Right hindlimb (tissue), 1 donor: Measurements from ENCODE around the gene EGLN2.
"Not testable (repeated sequence)": the region's sequence is repeated elsewhere in the genome, so short reads cannot be mapped to it uniquely, and the experiment has no call there.

Experiments used
- DNase-seq: peaks from one replicate; pipeline ENCODE4 v3.0.0-alpha.2; 2018

The EGLN2 gene

DNA sequence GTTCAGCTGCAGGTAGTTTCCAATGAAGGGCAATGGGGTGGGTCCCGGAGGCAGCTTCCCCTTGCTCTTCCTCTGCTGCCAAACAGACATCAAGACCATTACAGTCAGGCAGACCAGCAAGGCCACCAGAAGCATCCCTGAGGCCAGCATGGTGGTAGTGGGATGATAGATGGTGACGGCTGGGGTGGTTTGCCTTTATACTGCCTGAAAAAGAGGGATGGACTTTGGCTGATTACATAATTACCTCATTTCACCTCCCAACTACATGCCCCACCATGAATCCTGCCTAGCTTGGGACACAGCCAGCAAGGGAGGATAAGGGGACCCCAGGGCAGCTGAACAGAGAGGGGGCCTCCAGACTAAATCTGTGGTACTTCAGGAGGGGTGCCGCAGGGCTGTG, 51.3 kb downstream of the EGLN2 start, which contains the start of gene CYP2A6:
CYP2A6 (minus strand) TSS at position 171 of the 400 bp plus-strand sequence; CDS start at position 150, 21 bp downstream.
- not testable (repeated sequence) for DNase-seq

DNA sequence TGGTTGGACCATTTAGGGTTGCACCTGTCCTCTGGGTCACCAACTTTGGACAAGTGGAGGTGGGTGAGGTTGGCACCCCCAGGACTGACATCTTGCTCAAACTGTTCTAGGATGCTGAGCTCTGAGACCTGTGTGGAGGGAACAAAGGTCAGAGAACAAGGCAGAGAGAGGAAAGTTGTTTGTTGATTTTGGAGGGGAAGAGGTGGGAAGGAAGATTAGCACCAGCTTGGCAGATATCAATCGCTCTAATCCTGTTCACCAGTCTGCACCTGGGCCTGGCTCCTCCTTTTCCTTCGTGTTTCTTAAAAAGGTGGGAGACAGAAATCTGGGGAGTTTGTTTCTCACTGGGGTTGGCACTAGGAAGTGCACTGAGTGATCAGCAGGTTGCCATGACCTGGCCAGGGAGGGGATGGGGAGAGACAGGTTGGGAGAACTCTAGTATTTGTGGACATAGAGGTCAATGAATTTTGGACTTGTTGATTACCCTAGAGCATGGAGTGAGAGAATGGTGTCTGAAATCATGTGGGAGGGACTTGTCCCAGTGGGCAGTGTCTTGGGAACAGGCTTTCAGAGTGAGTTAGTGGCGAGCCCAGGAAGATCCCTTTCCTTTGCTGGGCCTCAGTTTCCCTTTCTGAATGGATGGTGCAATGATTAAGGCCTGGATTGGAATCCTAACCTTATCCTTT, 53.6 kb downstream of the EGLN2 start:
- DNase-seq, result not testable (repeated sequence)
